Stimulated activated memory B cell treated with anti-CD40 and anti-IgM and Interleukin-4, amounts not matched to agents 10 μg/mL and 1 μg/mL and 100 μg/mL, for 72 hours (primary cell): ENCODE results near the gene ATE1.
"Not testable (repeated sequence)": the region's sequence is repeated elsewhere in the genome, so short reads cannot be mapped to it uniquely, and the experiment has no call there.

Experiments used
- ATAC-seq: fragments of 150-1000 bp; cut with Tn5 transposase; 2 replicates; pipeline ENCODE4 v1.10.0; 2021
- H3K27ac Mint-ChIP-seq: one replicate; pipeline ENCODE4 v1.8.0; 2022; ENCODE audit warnings: mild to moderate bottlenecking, mixed read lengths
- H3K27me3 Mint-ChIP-seq: one replicate; pipeline ENCODE4 v1.8.0; 2022; ENCODE audit warnings: mixed read lengths
- H3K36me3 Mint-ChIP-seq: one replicate; pipeline ENCODE4 v1.8.0; 2022; ENCODE audit warnings: mixed read lengths
- H3K4me1 Mint-ChIP-seq: one replicate; pipeline ENCODE4 v1.8.0; 2022; ENCODE audit warnings: mixed read lengths
- H3K4me3 Mint-ChIP-seq: one replicate; pipeline ENCODE4 v1.8.0; 2022; ENCODE audit warnings: mild to moderate bottlenecking, moderate library complexity, mixed read lengths
- H3K9me3 Mint-ChIP-seq: one replicate; pipeline ENCODE4 v1.8.0; 2022; ENCODE audit warnings: mixed read lengths

ATE1 gene

GRCh38 chr10:121781101-121781500, 146.7 kb downstream of the ATE1 start:
- H3K27me3 Mint-ChIP-seq: no peaks in the 10 kb centered on the region
- H3K27ac Mint-ChIP-seq: no peak overlapping the region
- H3K4me3 Mint-ChIP-seq: no peak overlapping the region
- H3K36me3 Mint-ChIP-seq: peaks cover 5% of the 10 kb centered on the region
- H3K9me3 Mint-ChIP-seq: no peaks in the 10 kb centered on the region
- no peaks in the 10 kb centered on the region for H3K4me1 Mint-ChIP-seq
- ATAC-seq: no peak

- Mint-ChIP-seq H3K9me3 (peaks cover 4% of the 10 kb centered on the region), H3K4me3 (no peak overlapping the region), H3K27me3 (no peaks in the 10 kb centered on the region), H3K27ac (no peak overlapping the region), H3K36me3 (peaks cover 13% of the 10 kb centered on the region), H3K4me1 (no peaks in the 10 kb centered on the region)
- ATAC-seq: no peak
These were observed 153.0 kb downstream of the ATE1 start for GRCh38 chr10:121774813-121775212.

GRCh38 chr10:121774404-121774803, 153.4 kb downstream of the ATE1 start:
- ATAC-seq: no peak
- Mint-ChIP-seq H3K36me3 (peaks cover 17% of the 10 kb centered on the region), H3K27ac (no peak overlapping the region), H3K4me1 (no peaks in the 10 kb centered on the region), H3K4me3 (no peak overlapping the region), H3K9me3 (peaks cover 7% of the 10 kb centered on the region), H3K27me3 (no peaks in the 10 kb centered on the region)

GRCh38 chr10:121772884-121773283, 154.9 kb downstream of the ATE1 start:
- Mint-ChIP-seq H3K27ac (no peak overlapping the region), H3K4me3 (no peak overlapping the region), H3K27me3 (no peaks in the 10 kb centered on the region), H3K36me3 (peaks cover 28% of the 10 kb centered on the region), H3K9me3 (peaks cover 7% of the 10 kb centered on the region), H3K4me1 (no peaks in the 10 kb centered on the region)
- ATAC-seq: no peak

- Mint-ChIP-seq H3K9me3 (peaks cover 7% of the 10 kb centered on the region), H3K36me3 (peaks cover 32% of the 10 kb centered on the region), H3K4me1 (no peaks in the 10 kb centered on the region), H3K27me3 (no peaks in the 10 kb centered on the region), H3K4me3 (no peak overlapping the region), H3K27ac (no peak overlapping the region)
- ATAC-seq: no peak
These were observed 155.4 kb downstream of the ATE1 start for GRCh38 chr10:121772406-121772805.

- Mint-ChIP-seq H3K9me3 (peaks cover 8% of the 10 kb centered on the region), H3K27ac (no peak overlapping the region), H3K27me3 (no peaks in the 10 kb centered on the region), H3K4me3 (no peak overlapping the region), H3K36me3 (peaks cover 37% of the 10 kb centered on the region), H3K4me1 (no peaks in the 10 kb centered on the region)
- no peak for ATAC-seq
These were observed 155.9 kb downstream of the ATE1 start for GRCh38 chr10:121771966-121772365.

- H3K4me3 Mint-ChIP-seq: no peak overlapping the region
- no peak overlapping the region for H3K27ac Mint-ChIP-seq
- no peaks in the 10 kb centered on the region for H3K4me1 Mint-ChIP-seq
- H3K36me3 Mint-ChIP-seq: peaks cover 76% of the 10 kb centered on the region
- H3K9me3 Mint-ChIP-seq: peaks cover 20% of the 10 kb centered on the region
- no peaks in the 10 kb centered on the region for H3K27me3 Mint-ChIP-seq
- ATAC-seq: no peak
These were observed 161.4 kb downstream of the ATE1 start for GRCh38 chr10:121766426-121766825.

GRCh38 chr10:121765204-121765603, 162.6 kb downstream of the ATE1 start:
- Mint-ChIP-seq H3K27ac (no peak overlapping the region), H3K27me3 (no peaks in the 10 kb centered on the region), H3K4me3 (no peak overlapping the region), H3K9me3 (peaks cover 23% of the 10 kb centered on the region), H3K4me1 (no peaks in the 10 kb centered on the region), H3K36me3 (peaks cover 87% of the 10 kb centered on the region)
- no peak for ATAC-seq

GRCh38 chr10:121764233-121764942, 163.4 kb downstream of the ATE1 start:
- peaks cover 87% of the 10 kb centered on the region for H3K36me3 Mint-ChIP-seq

GRCh38 chr10:121757241-121757640, 170.6 kb downstream of the ATE1 start:
- H3K27ac Mint-ChIP-seq, H3K4me3 Mint-ChIP-seq, ATAC-seq, H3K4me1 Mint-ChIP-seq, H3K27me3 Mint-ChIP-seq: not testable (repeated sequence)
- peaks cover 78% of the 10 kb centered on the region for H3K36me3 Mint-ChIP-seq
- H3K9me3 Mint-ChIP-seq: peaks cover 29% of the 10 kb centered on the region

More at GRCh38 chr10:121764233-121764942, 163.4 kb downstream of the ATE1 start:
- Mint-ChIP-seq H3K27ac (no peak overlapping the region), H3K4me1 (no peaks in the 10 kb centered on the region), H3K27me3 (no peaks in the 10 kb centered on the region), H3K4me3 (no peak overlapping the region), H3K9me3 (peaks cover 17% of the 10 kb centered on the region)
- no peak for ATAC-seq

GRCh38 chr10:121755496-121755895, 172.3 kb downstream of the ATE1 start:
- H3K36me3 Mint-ChIP-seq: peaks cover 60% of the 10 kb centered on the region
- not testable (repeated sequence) for H3K4me3 Mint-ChIP-seq, H3K27me3 Mint-ChIP-seq, H3K4me1 Mint-ChIP-seq, ATAC-seq, H3K27ac Mint-ChIP-seq
- H3K9me3 Mint-ChIP-seq: peaks cover 17% of the 10 kb centered on the region

GRCh38 chr10:121754666-121755065, 173.2 kb downstream of the ATE1 start:
- H3K27ac Mint-ChIP-seq: no peak overlapping the region
- H3K9me3 Mint-ChIP-seq: peaks cover 17% of the 10 kb centered on the region
- H3K4me1 Mint-ChIP-seq: no peaks in the 10 kb centered on the region
- no peak for ATAC-seq
- H3K27me3 Mint-ChIP-seq: no peaks in the 10 kb centered on the region
- H3K36me3 Mint-ChIP-seq: peaks cover 52% of the 10 kb centered on the region
- H3K4me3 Mint-ChIP-seq: no peak overlapping the region

GRCh38 chr10:121753726-121754476, 173.9 kb downstream of the ATE1 start:
- Mint-ChIP-seq H3K4me3 (no peak overlapping the region), H3K4me1 (no peaks in the 10 kb centered on the region), H3K36me3 (peaks cover 44% of the 10 kb centered on the region), H3K27me3 (no peaks in the 10 kb centered on the region), H3K9me3 (peaks cover 17% of the 10 kb centered on the region), H3K27ac (no peak overlapping the region)
- no peak for ATAC-seq

- Mint-ChIP-seq H3K36me3 (peaks cover 26% of the 10 kb centered on the region), H3K9me3 (peaks cover 6% of the 10 kb centered on the region), H3K27ac (no peak overlapping the region), H3K27me3 (no peaks in the 10 kb centered on the region), H3K4me3 (no peak overlapping the region), H3K4me1 (no peaks in the 10 kb centered on the region)
- ATAC-seq: no peak
These were observed 176.6 kb downstream of the ATE1 start for GRCh38 chr10:121751191-121751760.

GRCh38 chr10:121747163-121747775, 180.6 kb downstream of the ATE1 start:
- ATAC-seq: no peak
- Mint-ChIP-seq H3K4me3 (no peak overlapping the region), H3K36me3 (peaks cover 23% of the 10 kb centered on the region), H3K9me3 (no peaks in the 10 kb centered on the region), H3K27me3 (no peaks in the 10 kb centered on the region), H3K27ac (no peak overlapping the region), H3K4me1 (no peaks in the 10 kb centered on the region)
